Measurements from ENCODE around the gene ATP5F1A.

- no peak for TF ChIP-seq CREB1 (IDR thresholded peaks at IDR 0.05; ENCODE audit: low read depth)
- no peak for TF ChIP-seq CEBPB (IDR thresholded peaks at IDR 0.05)
- no peak for TF ChIP-seq EP300 (IDR thresholded peaks at IDR 0.05; ENCODE audit: borderline replicate concordance)
- TF ChIP-seq MAX (IDR thresholded peaks at IDR 0.05), result no peak
- no peak for TF ChIP-seq REST (IDR thresholded peaks at IDR 0.05; ENCODE audit: low read depth)
- no peak for TF ChIP-seq TAF1 (IDR thresholded peaks at IDR 0.05; ENCODE audit: low read depth)
- no peak for TF ChIP-seq RAD21 (IDR thresholded peaks at IDR 0.05; ENCODE audit: low read depth)
- TF ChIP-seq NFIC (IDR thresholded peaks at IDR 0.05), result no peak
- no peak for TF ChIP-seq EGR1 (IDR thresholded peaks at IDR 0.05)
- no peak for TF ChIP-seq USF1 (IDR thresholded peaks at IDR 0.05)
- no peak for TF ChIP-seq FOXM1 (IDR thresholded peaks at IDR 0.05; ENCODE audit: borderline replicate concordance, low read depth)
These were observed 15.7 kb upstream of the ATP5F1A start for GRCh38 chr18:46113751-46114150.
